A673 (cell line): ENCODE results near the gene STK38L.

Source experiments
- EZH2 ChIP-seq: fragments of 200-600 bp; sonication (generic); IDR thresholded peaks from 2 replicates; pipeline ENCODE4 v1.6.1; 2017; ENCODE audit warnings: borderline replicate concordance, low read depth, mild to moderate bottlenecking, mixed read lengths, antibody characterized with exemption, low read length; ENCODE audit not compliant: poor library complexity, severe bottlenecking
- TF ChIP-seq, protein P1 (sequence below): fragments of 300-800, 200-600 bp; sonication (generic); conservative IDR thresholded peaks from 2 replicates; pipeline ENCODE4 v1.5.1; 2017; ENCODE audit warnings: low read depth, mild to moderate bottlenecking, antibody characterized with exemption, low read length, moderate library complexity, mixed read lengths

DNA sequence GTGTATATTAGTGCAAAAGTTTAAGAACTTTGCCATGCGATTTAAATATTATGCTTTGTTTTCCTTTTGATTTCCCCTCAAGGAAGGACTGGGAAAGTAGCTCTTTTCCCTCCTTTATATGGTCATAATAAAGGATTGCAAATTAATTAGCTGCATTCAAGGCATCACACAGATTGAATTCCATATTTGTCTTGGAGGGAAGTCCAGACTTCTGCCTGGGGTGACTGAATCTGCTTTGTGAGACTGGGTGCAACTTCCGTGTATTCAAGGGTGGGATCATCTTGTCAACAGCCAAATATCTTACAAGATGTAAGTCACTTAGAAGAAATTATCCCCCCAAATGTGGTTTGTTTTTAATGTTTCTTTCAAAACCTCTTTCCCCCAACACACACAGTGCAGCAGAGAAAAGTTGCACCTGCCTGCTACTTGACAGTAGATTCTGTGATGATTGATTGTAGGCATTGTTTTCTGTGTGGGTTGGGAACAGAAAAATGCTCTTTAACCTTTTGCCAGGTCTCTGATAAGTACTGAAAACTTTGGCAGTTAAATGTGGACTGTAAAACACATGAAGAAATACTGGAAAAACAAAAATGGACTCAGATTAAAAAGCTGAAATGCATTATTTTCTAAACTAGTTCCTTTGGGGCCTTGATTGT is 28.4 kb downstream of the STK38L start:
- TF ChIP-seq, protein P1, sequence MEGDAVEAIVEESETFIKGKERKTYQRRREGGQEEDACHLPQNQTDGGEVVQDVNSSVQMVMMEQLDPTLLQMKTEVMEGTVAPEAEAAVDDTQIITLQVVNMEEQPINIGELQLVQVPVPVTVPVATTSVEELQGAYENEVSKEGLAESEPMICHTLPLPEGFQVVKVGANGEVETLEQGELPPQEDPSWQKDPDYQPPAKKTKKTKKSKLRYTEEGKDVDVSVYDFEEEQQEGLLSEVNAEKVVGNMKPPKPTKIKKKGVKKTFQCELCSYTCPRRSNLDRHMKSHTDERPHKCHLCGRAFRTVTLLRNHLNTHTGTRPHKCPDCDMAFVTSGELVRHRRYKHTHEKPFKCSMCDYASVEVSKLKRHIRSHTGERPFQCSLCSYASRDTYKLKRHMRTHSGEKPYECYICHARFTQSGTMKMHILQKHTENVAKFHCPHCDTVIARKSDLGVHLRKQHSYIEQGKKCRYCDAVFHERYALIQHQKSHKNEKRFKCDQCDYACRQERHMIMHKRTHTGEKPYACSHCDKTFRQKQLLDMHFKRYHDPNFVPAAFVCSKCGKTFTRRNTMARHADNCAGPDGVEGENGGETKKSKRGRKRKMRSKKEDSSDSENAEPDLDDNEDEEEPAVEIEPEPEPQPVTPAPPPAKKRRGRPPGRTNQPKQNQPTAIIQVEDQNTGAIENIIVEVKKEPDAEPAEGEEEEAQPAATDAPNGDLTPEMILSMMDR = no peak
- no peak for TF ChIP-seq EZH2
